Endothelial cell (in vitro differentiated cells): ENCODE data around the gene CA5A. TPM values are rescaled to one million over a fixed set of nuclear protein-coding genes. Genes with fewer than 3 reads are reported as not detected.

ENCODE experiments used
- DNase-seq: peaks from one replicate; pipeline ENCODE4 v3.0.0; 2021; ENCODE audit warnings: low spot score
- H3K27ac Mint-ChIP-seq: one replicate; pipeline ENCODE4 v1.8.0; 2021; ENCODE audit warnings: mixed read lengths, inconsistent platforms; ENCODE audit not compliant: unreplicated experiment
- H3K27me3 Mint-ChIP-seq: one replicate; pipeline ENCODE4 v1.8.0; 2021; ENCODE audit warnings: mild to moderate bottlenecking, moderate library complexity, mixed read lengths, inconsistent platforms; ENCODE audit not compliant: unreplicated experiment
- H3K36me3 Mint-ChIP-seq: one replicate; pipeline ENCODE4 v1.8.0; 2021; ENCODE audit warnings: mild to moderate bottlenecking, low read depth, mixed read lengths, inconsistent platforms; ENCODE audit not compliant: unreplicated experiment
- H3K4me1 Mint-ChIP-seq: one replicate; pipeline ENCODE4 v1.8.0; 2021; ENCODE audit warnings: mild to moderate bottlenecking, mixed read lengths, inconsistent platforms; ENCODE audit not compliant: unreplicated experiment
- H3K4me3 Mint-ChIP-seq: one replicate; pipeline ENCODE4 v1.8.0; 2021; ENCODE audit warnings: mild to moderate bottlenecking, mixed read lengths, inconsistent platforms; ENCODE audit not compliant: unreplicated experiment
- H3K9me3 Mint-ChIP-seq: one replicate; pipeline ENCODE4 v1.8.0; 2021; ENCODE audit warnings: mixed read lengths, inconsistent platforms; ENCODE audit not compliant: unreplicated experiment
- CTCF ChIP-seq: fragments of 200-600 bp; sonication (generic); IDR thresholded peaks from one replicate; pipeline ENCODE4 v1.5.0; 2021; ENCODE audit warnings: antibody characterized with exemption; ENCODE audit not compliant: unreplicated experiment
- total RNA-seq: library from RNA; stranded (reverse); fragmentation: NEBNext Ultra II Directional; extraction: Animal tissue kit (Norgen Biotek cat#: 25700); gene quantifications from one replicate; pipeline ENCODE4 v1.2.1, GENCODE V29; 2021; ENCODE audit not compliant: unreplicated experiment

Gene CA5A
- total RNA-seq, 1 donor from 2014 or later: not detected

- H3K4me3 Mint-ChIP-seq: no peak overlapping the region
- no peaks in the 10 kb centered on the region for H3K9me3 Mint-ChIP-seq
- TF ChIP-seq CTCF: no peak
- H3K36me3 Mint-ChIP-seq: no peaks in the 10 kb centered on the region
- H3K27me3 Mint-ChIP-seq: peaks cover 5% of the 10 kb centered on the region
- H3K27ac Mint-ChIP-seq: no peak overlapping the region
- no peak for DNase-seq
- no peaks in the 10 kb centered on the region for H3K4me1 Mint-ChIP-seq
Observed at GRCh38 chr16:87927195-87927562, 9.2 kb downstream of the CA5A start.

GRCh38 chr16:87926246-87927194 lies 9.8 kb downstream of the CA5A start:
- no peaks in the 10 kb centered on the region for H3K36me3 Mint-ChIP-seq
- no peaks in the 10 kb centered on the region for H3K9me3 Mint-ChIP-seq
- no peaks in the 10 kb centered on the region for H3K4me1 Mint-ChIP-seq
- H3K27me3 Mint-ChIP-seq: peaks cover 5% of the 10 kb centered on the region
- no peak overlapping the region for H3K27ac Mint-ChIP-seq
- no peak for DNase-seq
- no peak overlapping the region for H3K4me3 Mint-ChIP-seq
- TF ChIP-seq CTCF: no peak

- DNase-seq: no peak
- Mint-ChIP-seq H3K27me3 (peaks cover 5% of the 10 kb centered on the region), H3K4me1 (no peaks in the 10 kb centered on the region), H3K9me3 (no peaks in the 10 kb centered on the region), H3K27ac (no peak overlapping the region), H3K4me3 (no peak overlapping the region), H3K36me3 (no peaks in the 10 kb centered on the region)
- no peak for TF ChIP-seq CTCF
Observed at GRCh38 chr16:87924811-87925670, 11.3 kb downstream of the CA5A start.

- no peak overlapping the region for H3K27ac Mint-ChIP-seq
- no peaks in the 10 kb centered on the region for H3K36me3 Mint-ChIP-seq
- no peaks in the 10 kb centered on the region for H3K9me3 Mint-ChIP-seq
- no peak for DNase-seq
- no peak for TF ChIP-seq CTCF
- no peaks in the 10 kb centered on the region for H3K4me1 Mint-ChIP-seq
- H3K4me3 Mint-ChIP-seq: no peak overlapping the region
- H3K27me3 Mint-ChIP-seq: peaks cover 5% of the 10 kb centered on the region
Observed at GRCh38 chr16:87924041-87924810, 12.1 kb downstream of the CA5A start.
